Epithelial cell of proximal tubule (primary cell): ENCODE measurements around the gene ABHD5. TPM values are rescaled to one million over a fixed set of nuclear protein-coding genes. Genes with fewer than 3 reads are reported as not detected.

Experiments
- DNase-seq: peaks from one replicate; pipeline ENCODE4 v3.0.0-alpha.2; 2011; ENCODE audit warnings: low read depth
- H3K4me3 ChIP-seq: 2 replicates; pipeline ENCODE4 v1.5.1; 2011; ENCODE audit warnings: low read depth, mild to moderate bottlenecking, low read length
- total RNA-seq: library from RNA; depleted of rRNA; stranded (reverse); fragments of >200 nt; gene quantifications from 2 replicates; pipeline ENCODE4 v1.2.3, GENCODE V29; 2015
- TF ChIP-seq, protein P1 (sequence below): conservative IDR thresholded peaks from 2 replicates; pipeline ENCODE4 v1.5.1; 2012; ENCODE audit warnings: low read depth, mild to moderate bottlenecking, low read length

The ABHD5 gene
- total RNA-seq = 23.0 and 25.0 TPM in 2 replicates

DNA sequence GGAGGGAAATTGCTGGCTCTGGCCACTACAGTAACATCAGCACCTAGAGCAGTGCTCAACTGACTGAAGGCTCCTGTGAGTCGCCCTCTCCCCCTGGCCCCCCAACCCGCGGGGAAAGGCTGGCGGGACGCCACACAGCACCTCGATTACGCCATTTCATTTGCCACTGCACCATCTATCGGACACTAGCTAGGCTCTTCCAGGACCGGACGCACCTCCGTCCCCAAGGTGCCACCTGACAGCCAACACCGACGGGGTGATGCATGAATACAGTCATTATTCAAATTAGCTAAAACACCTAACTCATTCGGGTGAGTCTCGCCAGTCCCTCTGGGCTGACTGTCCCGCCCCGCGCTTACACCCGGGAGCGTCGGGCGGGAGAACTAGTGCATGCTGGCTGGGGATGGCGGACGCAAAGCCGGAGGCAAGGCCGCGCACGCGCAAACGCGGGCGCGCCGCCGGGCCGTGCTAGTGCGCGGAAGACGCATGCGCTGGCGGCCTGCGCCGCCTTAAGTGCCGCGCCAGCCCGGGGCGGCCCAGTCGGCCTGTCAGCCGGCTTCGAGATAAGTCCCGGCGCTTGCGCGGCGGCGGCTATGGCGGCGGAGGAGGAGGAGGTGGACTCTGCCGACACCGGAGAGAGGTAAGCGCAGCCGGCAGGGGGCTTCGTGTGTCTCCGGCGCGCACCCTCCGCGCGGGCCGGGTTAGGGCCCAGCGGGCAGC, at the start of gene ABHD5:
ABHD5 (plus strand) TSS at position 539 of the 720 bp plus-strand sequence; CDS start at position 594, 55 bp downstream.
- TF ChIP-seq, protein P1, sequence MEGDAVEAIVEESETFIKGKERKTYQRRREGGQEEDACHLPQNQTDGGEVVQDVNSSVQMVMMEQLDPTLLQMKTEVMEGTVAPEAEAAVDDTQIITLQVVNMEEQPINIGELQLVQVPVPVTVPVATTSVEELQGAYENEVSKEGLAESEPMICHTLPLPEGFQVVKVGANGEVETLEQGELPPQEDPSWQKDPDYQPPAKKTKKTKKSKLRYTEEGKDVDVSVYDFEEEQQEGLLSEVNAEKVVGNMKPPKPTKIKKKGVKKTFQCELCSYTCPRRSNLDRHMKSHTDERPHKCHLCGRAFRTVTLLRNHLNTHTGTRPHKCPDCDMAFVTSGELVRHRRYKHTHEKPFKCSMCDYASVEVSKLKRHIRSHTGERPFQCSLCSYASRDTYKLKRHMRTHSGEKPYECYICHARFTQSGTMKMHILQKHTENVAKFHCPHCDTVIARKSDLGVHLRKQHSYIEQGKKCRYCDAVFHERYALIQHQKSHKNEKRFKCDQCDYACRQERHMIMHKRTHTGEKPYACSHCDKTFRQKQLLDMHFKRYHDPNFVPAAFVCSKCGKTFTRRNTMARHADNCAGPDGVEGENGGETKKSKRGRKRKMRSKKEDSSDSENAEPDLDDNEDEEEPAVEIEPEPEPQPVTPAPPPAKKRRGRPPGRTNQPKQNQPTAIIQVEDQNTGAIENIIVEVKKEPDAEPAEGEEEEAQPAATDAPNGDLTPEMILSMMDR = peak; percentile 39
- DNase-seq = peak; percentile 41
- peak within 1 kb of the TSS; percentile 78 for H3K4me3 ChIP-seq

DNA sequence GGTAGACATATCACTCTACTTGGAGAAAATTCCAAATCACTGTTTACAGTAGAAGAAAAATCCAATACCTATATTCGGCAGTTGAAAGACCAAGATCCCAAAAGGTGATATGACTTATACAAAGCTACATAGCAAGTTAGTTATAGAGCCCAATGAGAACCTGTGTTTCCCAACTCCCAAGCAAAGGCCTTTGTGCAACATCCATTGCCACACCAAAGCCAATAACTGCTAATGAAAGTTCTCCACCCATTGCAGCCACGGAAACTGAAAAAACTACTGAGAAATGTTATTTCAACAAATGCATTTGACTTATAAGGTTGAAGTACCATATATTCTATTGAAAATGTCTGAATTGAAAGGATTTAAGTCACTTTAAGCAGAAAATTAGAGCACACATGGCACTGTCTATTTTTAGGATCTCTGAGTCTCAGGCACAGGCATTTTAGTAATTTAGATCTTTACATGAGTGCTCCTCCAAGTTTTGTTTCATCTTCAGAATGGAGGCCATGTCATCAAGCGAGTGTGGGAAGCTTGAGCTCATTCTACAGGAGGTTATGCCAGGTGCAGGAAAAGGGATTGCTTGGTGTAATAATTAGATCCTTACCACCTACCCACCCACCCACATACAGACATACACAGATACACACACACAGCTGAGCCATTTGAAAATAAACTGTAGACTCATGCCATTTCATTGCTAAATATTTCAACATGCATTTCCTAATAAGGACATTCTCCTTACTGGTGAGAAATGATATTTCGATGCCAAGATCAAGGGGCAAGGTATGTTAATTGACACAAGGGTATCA, 49.2 kb upstream of the ABHD5 start:
- no peak for DNase-seq
- TF ChIP-seq, protein P1 = no peak
- no peak overlapping the region for H3K4me3 ChIP-seq

- DNase-seq = no peak
- H3K4me3 ChIP-seq = no peak overlapping the region
- TF ChIP-seq, protein P1 = no peak
These were observed 46.3 kb upstream of the ABHD5 start for GRCh38 chr3:43644443-43644842.

- no peak for DNase-seq
- TF ChIP-seq, protein P1 = no peak
- H3K4me3 ChIP-seq = no peak overlapping the region
These were observed 43.2 kb upstream of the ABHD5 start for GRCh38 chr3:43647331-43648166.

DNA sequence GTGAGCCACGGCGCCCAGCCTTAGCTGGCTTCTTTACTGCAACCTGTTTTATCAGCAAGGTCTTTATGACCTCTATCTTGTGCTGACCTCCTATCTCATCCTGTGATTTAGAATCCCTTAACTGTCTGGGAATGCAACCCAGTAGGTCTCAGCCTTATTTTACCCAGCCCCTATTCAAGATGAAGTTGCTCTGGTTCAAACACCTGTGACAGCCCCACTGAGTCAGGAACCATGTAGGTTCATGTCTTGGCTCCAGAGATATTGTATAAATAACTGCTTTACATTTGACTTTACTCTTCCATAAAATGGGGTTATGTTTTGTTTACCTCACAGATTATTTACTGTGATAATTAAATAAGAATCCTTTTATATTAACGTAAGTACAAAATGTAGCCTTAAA, 41.8 kb upstream of the ABHD5 start:
- no peak for DNase-seq
- TF ChIP-seq, protein P1 = no peak
- H3K4me3 ChIP-seq = no peak overlapping the region

DNA sequence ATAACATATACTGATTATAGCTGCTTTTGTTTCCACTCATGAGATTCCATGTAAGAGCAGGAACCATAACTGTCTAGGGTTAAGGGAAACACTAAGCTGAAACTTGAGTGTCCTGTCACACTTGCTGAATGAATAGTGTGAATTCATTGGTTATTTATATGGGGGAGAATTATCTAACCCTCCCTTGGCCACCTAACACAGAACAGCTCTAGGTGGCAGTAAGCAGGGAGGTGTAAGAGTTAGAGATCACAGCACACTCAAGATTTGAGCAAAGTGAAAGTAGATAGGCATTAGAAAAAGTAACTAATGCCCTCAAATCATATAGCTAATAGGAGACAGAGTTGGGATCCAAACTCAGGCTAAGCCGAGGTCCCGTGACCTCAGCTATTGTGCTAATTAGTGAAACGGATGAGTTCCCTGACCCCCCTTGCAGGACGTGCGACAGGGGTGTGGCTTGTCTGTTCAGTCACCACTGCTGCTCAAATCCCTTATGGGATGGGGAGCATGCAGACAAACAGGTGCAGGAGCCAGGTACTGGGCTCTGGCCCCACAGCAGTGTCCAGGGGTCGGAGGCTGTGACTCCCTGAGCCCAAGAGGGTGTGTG, 41.3 kb upstream of the ABHD5 start:
- TF ChIP-seq, protein P1 = no peak
- peak overlapping the region; percentile 37 for H3K4me3 ChIP-seq
- DNase-seq = no peak
